ENCODE results near the gene NWD2.

NWD2 gene

GRCh38 chr4:37475776-37476175 lies 231.2 kb downstream of the NWD2 start:
- no peak for TF ChIP-seq CTCF (IDR thresholded peaks at IDR 0.05; ENCODE audit: low read depth, low read length, missing control alignments)
- no peak overlapping the region for H3K4me3 ChIP-seq (ENCODE audit: low read depth, low read length)
- no peak for DNase-seq (ENCODE audit: low read depth)

- no peak for DNase-seq (ENCODE audit: low read depth)
- no peak for TF ChIP-seq CTCF (IDR thresholded peaks at IDR 0.05; ENCODE audit: low read depth, low read length, missing control alignments)
- no peak overlapping the region for H3K4me3 ChIP-seq (ENCODE audit: low read depth, low read length)
These were observed 231.7 kb downstream of the NWD2 start for GRCh38 chr4:37476256-37476655.

GRCh38 chr4:37476691-37477090 lies 232.1 kb downstream of the NWD2 start:
- no peak overlapping the region for H3K4me3 ChIP-seq (ENCODE audit: low read depth, low read length)
- no peak for DNase-seq (ENCODE audit: low read depth)
- no peak for TF ChIP-seq CTCF (IDR thresholded peaks at IDR 0.05; ENCODE audit: low read depth, low read length, missing control alignments)

- no peak for TF ChIP-seq CTCF (IDR thresholded peaks at IDR 0.05; ENCODE audit: low read depth, low read length, missing control alignments)
- no peak overlapping the region for H3K4me3 ChIP-seq (ENCODE audit: low read depth, low read length)
- DNase-seq (ENCODE audit: low read depth), result no peak
These were observed 232.6 kb downstream of the NWD2 start for GRCh38 chr4:37477126-37477525.

GRCh38 chr4:37478151-37478550 lies 233.6 kb downstream of the NWD2 start:
- H3K4me3 ChIP-seq (ENCODE audit: low read depth, low read length), result no peak overlapping the region
- no peak for TF ChIP-seq CTCF (IDR thresholded peaks at IDR 0.05; ENCODE audit: low read depth, low read length, missing control alignments)
- DNase-seq (ENCODE audit: low read depth), result no peak

- TF ChIP-seq CTCF (IDR thresholded peaks at IDR 0.05; ENCODE audit: low read depth, low read length, missing control alignments), result no peak
- H3K4me3 ChIP-seq (ENCODE audit: low read depth, low read length), result no peak overlapping the region
- DNase-seq (ENCODE audit: low read depth), result no peak
These were observed 236.0 kb downstream of the NWD2 start for GRCh38 chr4:37480509-37480908.

GRCh38 chr4:37481547-37482122 lies 237.1 kb downstream of the NWD2 start:
- DNase-seq (ENCODE audit: low read depth), result no peak
- no peak for TF ChIP-seq CTCF (IDR thresholded peaks at IDR 0.05; ENCODE audit: low read depth, low read length, missing control alignments)

More at GRCh38 chr4:37481547-37482122, 237.1 kb downstream of the NWD2 start:
- no peak overlapping the region for H3K4me3 ChIP-seq (ENCODE audit: low read depth, low read length)

All from GM12864 (cell line).